ENCODE data around the gene VAT1. TPM values are rescaled to one million over a fixed set of nuclear protein-coding genes. Genes with fewer than 3 reads are reported as not detected.

Gene VAT1
- total and polyA plus RNA-seq, 2 of the 13 experiments (the other 11 are each of a cell fraction or from before 2014, with no cell fraction given) = 143 to 205 TPM

GRCh38 chr17:43025766-43026537 lies 3.8 kb upstream of the VAT1 start (continued):
- TF ChIP-seq RAD21 (CRISPR knock-in tag; IDR thresholded peaks at IDR 0.05) (no peak), ZNF407 (CRISPR knock-in tag; IDR thresholded peaks at IDR 0.05; ENCODE audit: not compliant biosample characterization) (no peak), ZNF589 (CRISPR knock-in tag; conservative IDR thresholded peaks at IDR 0.05) (no peak), ZNF354B (CRISPR knock-in tag; IDR thresholded peaks at IDR 0.05) (no peak), MEF2D (CRISPR knock-in tag; IDR thresholded peaks at IDR 0.05) (no peak)
